Left ventricle myocardium inferior (tissue), 1 donor: Measurements from ENCODE around the gene THPO. TPM values are rescaled to one million over a fixed set of nuclear protein-coding genes. Genes with fewer than 3 reads are reported as not detected.

Source experiments
- DNase-seq: peaks from one replicate; pipeline ENCODE4 v3.0.0-alpha.2; 2020
- H3K27ac ChIP-seq: fragments of 200-600 bp; replicated peaks from 2 replicates; pipeline ENCODE4 v1.8.0; 2021
- H3K27me3 ChIP-seq: fragments of 200-600 bp; 2 replicates; pipeline ENCODE4 v1.8.0; 2021; ENCODE audit warnings: low read depth
- H3K36me3 ChIP-seq: fragments of 200-600 bp; 2 replicates; pipeline ENCODE4 v1.8.0; 2021
- H3K4me1 ChIP-seq: fragments of 200-600 bp; 2 replicates; pipeline ENCODE4 v1.8.0; 2021
- H3K4me3 ChIP-seq: fragments of 200-600 bp; 2 replicates; pipeline ENCODE4 v1.8.0; 2021; ENCODE audit warnings: mild to moderate bottlenecking, moderate library complexity
- H3K9me3 ChIP-seq: fragments of 200-600 bp; replicated peaks from 2 replicates; pipeline ENCODE4 v1.8.0; 2021
- intact Hi-C: fragments of 100-400 bp; cut with micrococcal nuclease; formaldehyde crosslinking; loops from one replicate; pipeline ENCODE4 v1.11.0; 2022
- total RNA-seq: library from RNA; stranded (reverse); fragmentation: NEBNext Ultra II Directional; extraction: Animal tissue kit (Norgen Biotek cat#: 25700); gene quantifications from one replicate; pipeline ENCODE4 v1.2.1, GENCODE V29; 2021
- TF ChIP-seq, protein P1 (sequence below): fragments of 200-600 bp; IDR thresholded peaks from 2 replicates; pipeline ENCODE4 v1.8.0; 2021; ENCODE audit warnings: antibody characterized with exemption, mild to moderate bottlenecking, borderline replicate concordance
- donor health status: DM: no; HTN: yes; CAD: no; lungs with severe emphysema.

Gene THPO
- total RNA-seq, 1 donor from 2014 or later, result 0.11 TPM

DNA sequence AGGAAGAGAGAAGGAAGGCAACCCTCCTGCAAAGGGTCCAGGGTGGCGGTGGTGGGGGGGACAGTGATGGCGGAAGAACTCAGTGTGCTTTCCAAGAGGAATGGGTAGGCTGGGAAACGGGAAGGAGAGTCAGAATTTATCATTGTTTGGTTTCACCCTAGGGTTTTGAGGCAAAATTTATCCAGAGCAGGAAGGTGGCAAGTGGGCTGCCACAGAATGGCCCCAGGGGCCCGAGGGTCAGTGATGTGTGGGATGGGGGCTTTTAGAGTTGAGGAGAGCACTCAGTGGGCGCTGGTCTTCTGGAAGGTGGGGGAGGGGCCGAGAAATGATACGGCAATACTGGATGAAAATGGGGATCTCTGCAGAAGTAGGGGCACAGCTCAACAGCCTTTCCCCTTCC, 40.0 kb downstream of the THPO start:
- intact Hi-C loops, result no loop called here
- Histone ChIP-seq H3K9me3 (no peaks in the 10 kb centered on the region), H3K4me3 (peak overlapping the region; percentile 88), H3K36me3 (peaks cover 42% of the 10 kb centered on the region), H3K27me3 (no peaks in the 10 kb centered on the region), H3K4me1 (peaks cover 54% of the 10 kb centered on the region), H3K27ac (peak overlapping the region; percentile 97)
- DNase-seq, result no peak
- TF ChIP-seq, protein P1, sequence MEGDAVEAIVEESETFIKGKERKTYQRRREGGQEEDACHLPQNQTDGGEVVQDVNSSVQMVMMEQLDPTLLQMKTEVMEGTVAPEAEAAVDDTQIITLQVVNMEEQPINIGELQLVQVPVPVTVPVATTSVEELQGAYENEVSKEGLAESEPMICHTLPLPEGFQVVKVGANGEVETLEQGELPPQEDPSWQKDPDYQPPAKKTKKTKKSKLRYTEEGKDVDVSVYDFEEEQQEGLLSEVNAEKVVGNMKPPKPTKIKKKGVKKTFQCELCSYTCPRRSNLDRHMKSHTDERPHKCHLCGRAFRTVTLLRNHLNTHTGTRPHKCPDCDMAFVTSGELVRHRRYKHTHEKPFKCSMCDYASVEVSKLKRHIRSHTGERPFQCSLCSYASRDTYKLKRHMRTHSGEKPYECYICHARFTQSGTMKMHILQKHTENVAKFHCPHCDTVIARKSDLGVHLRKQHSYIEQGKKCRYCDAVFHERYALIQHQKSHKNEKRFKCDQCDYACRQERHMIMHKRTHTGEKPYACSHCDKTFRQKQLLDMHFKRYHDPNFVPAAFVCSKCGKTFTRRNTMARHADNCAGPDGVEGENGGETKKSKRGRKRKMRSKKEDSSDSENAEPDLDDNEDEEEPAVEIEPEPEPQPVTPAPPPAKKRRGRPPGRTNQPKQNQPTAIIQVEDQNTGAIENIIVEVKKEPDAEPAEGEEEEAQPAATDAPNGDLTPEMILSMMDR, result no peak

GRCh38 chr3:184337399-184337714, 40.6 kb downstream of the THPO start, which contains the start of gene FAM131A:
Gene FAM131A, plus strand, starts transcription at chr3:184337600. Its CDS starts 31 bp downstream, at chr3:184337631.
- peak within 1 kb of the TSS; percentile 88 for H3K4me3 ChIP-seq
- intact Hi-C loops, result no loop called here
- no peaks in the 10 kb centered on the region for H3K9me3 ChIP-seq
- H3K27ac ChIP-seq, result peak within 1 kb of the TSS; percentile 97
- TF ChIP-seq, protein P1, result no peak
- H3K27me3 ChIP-seq, result no peaks in the 10 kb centered on the region
- DNase-seq, result peak; percentile 77
- peaks cover 42% of the 10 kb centered on the region for H3K36me3 ChIP-seq
- H3K4me1 ChIP-seq, result peaks cover 59% of the 10 kb centered on the region

- DNase-seq, result no peak
- no peaks in the 10 kb centered on the region for H3K9me3 ChIP-seq
- intact Hi-C loops, result no loop called here
- peak overlapping the region; percentile 97 for H3K27ac ChIP-seq
- TF ChIP-seq, protein P1, result no peak
- H3K36me3 ChIP-seq, result peaks cover 42% of the 10 kb centered on the region
- H3K4me3 ChIP-seq, result peak overlapping the region; percentile 88
- H3K27me3 ChIP-seq, result no peaks in the 10 kb centered on the region
- H3K4me1 ChIP-seq, result peaks cover 65% of the 10 kb centered on the region
Measured at GRCh38 chr3:184336547-184337398, 41.2 kb downstream of the THPO start.

DNA sequence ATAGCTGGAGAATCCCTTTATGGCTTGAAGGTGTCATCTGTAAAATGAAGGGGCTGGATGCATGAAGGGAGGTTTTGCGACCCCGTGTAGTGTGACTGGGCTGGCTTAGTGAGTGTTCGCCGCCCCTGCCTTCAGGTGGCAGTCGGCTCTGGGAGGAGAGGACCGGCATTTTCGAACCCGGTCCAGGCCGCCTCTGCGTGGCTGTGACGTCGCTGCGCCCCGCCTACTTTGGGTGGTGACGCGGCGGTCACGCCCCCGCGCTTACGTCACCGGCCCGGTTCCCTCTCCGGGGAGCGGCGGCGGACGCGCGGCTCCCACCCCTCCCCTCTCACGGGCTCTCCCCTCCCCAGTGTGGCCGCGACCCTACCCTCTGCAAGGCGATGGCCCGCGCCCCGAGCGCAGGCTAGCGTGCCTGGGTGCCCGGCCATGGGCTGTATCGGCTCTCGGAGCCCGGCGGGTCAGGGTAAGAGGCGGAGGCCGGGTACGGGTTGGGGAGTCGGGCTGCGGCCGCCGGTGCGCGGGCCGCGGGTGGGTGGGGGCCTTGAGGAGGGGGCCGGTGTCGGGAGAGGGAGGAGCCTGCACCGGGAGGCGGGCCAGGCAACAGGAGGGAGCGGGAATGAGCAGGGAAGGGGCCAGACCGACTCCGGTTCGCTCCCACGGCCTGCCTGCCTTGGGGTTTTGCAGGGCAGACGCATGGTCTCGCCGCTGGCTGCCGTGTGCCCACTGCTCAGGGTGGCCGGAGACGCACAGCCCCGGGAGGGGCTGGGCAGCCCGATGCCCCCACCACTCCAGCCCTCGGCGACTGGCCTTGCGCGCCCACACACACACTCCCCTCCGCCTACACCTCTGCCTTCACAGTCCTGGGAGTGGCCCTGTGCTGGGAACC, 42.1 kb downstream of the THPO start:
- Histone ChIP-seq H3K4me1 (peaks cover 72% of the 10 kb centered on the region), H3K9me3 (no peaks in the 10 kb centered on the region), H3K27me3 (no peaks in the 10 kb centered on the region), H3K36me3 (peaks cover 45% of the 10 kb centered on the region), H3K27ac (peak overlapping the region; percentile 97), H3K4me3 (peak overlapping the region; percentile 88)
- TF ChIP-seq, protein P1, result no peak
- peak; percentile 89 for DNase-seq
- intact Hi-C loops, result no loop called here

- peaks cover 72% of the 10 kb centered on the region for H3K4me1 ChIP-seq
Measured at GRCh38 chr3:184335291-184335660, 42.7 kb downstream of the THPO start.

More at GRCh38 chr3:184335291-184335660, 42.7 kb downstream of the THPO start:
- TF ChIP-seq, protein P1, result no peak
- Histone ChIP-seq H3K36me3 (peaks cover 50% of the 10 kb centered on the region), H3K9me3 (no peaks in the 10 kb centered on the region), H3K27me3 (no peaks in the 10 kb centered on the region), H3K4me3 (peak overlapping the region; percentile 88), H3K27ac (peak overlapping the region; percentile 97)
- DNase-seq, result no peak
- intact Hi-C loops, result no loop called here
